DMS 273 treated with DMSO at 0.1 percent for 48 hours (cell line): Measurements from ENCODE around the gene SCCPDH.

Experiments used
- DNase-seq: peaks from one replicate; lab custom pipeline; 2025; lab: John Stamatoyannopoulos, UW

Gene SCCPDH

DNA sequence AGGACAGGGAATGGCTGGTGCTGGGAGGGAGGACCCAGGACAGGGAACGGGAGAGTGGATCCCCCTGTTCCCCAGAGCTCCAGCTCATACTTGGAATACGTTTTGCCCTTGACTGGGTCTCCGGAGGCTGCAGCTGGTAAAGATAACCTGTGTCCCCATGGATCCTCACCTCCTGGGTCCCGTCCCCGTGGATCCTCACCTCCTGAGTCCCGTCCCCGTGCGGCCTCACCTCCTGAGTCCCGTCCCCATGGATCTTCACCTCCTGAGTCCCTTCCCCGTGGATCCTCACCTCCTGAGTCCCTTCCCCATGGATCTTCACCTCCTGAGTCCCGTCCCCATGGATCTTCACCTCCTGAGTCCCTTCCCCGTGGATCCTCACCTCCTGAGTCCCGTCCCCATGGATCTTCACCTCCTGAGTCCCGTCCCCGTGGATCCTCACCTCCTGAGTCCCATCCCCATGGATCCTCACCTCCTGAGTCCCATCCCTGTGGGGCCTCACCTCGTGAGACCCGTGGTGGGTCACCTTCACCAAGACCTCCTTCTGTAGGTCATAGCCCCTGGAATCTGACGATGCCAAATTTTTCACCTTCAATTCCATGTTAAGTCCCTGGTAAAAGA, 61.4 kb downstream of the SCCPDH start:
- no peak for DNase-seq

GRCh38 chr1:246786606-246787238, 62.5 kb downstream of the SCCPDH start:
- DNase-seq: no peak

DNA sequence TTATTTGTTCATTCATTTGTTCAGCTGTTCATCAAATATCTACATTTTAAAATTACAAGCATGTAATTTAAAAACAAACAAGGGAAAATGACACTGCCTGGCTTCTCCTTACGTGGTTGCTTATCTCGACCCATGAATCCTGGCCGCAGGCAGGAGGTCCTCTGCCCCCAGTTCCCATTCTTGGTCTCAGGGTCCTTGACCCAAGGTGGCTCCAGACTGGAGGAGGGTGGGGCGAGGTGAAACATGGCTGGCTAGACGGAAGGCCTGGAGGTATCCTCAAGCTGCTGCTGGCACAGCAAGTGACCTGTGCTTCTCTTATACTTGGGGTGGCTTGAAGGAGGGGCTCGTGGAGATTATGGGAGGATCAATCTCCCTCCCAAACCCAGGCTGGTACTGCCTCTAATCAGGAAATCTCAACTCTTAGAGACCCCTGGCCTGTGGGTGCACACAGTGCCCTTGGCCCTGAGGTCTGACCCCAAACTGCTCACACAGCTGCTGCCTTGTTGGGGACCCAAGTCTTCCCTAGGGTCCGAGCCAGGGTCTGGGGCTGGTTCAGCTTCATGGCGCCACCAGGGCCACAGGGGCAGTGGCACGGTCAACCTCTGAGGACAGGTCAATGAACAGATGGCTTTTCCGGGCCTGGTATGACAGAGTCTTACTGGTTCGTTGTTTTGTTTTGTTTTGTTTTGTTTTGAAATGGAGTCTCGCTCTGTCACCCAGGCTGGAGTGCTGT, 63.7 kb downstream of the SCCPDH start:
- no peak for DNase-seq

DNA sequence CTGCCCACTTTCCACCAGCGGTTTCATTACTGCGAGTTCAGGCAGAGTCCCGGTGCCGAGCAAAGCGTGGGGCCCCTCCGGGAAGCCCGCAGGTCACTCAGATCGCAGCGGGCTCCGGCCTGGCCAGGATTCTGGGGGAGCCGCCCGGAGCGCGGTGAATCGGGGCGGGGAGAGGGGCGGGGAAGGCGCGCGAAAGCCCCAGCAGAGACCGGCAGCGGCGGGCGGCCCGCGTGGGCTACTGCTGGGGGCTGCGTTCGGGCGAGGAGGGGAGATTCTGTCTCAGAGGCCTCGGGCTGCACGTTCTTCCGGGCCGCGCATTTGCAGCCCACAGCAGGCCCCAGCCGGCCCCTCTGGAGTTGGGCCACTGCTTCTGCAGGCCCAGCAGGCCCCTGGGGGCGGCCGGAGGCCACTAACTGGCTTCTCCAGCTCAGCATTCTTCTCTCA, 64.7 kb downstream of the SCCPDH start:
- DNase-seq: no peak

- no peak for DNase-seq
Measured at GRCh38 chr1:246789454-246790339, 65.5 kb downstream of the SCCPDH start.

GRCh38 chr1:246790364-246790763, 66.2 kb downstream of the SCCPDH start:
- DNase-seq: no peak

GRCh38 chr1:246790833-246791232, 66.6 kb downstream of the SCCPDH start:
- no peak for DNase-seq

DNA sequence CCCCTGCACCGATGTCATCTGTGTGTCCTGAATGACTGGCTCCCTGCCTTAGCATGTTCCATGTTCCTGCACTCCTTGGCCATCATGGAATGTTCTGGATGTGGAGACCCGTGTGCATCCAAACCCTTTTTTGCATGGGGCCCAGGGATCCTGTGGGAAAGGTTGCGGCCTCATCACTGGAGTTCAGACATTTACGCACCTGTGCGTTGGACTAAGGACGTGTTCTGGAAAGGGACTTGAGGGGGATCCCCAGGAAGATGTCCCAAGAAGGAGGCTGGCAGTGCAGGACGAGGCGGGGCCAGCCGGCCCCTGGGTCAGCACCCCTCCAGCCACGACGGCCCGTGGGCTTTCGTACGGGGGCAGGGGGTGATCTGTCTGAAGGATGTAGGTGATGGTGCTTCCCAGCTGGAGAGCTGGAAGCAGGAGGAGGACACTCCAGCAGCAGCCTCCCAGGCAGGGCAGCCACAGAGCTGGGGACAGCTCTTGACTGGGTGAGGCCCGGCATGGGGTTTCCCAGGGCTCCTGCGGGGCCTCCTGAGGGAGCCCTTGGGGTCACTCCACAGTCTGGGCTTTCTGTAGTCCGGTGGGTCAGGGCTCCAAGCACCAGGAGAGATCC, 67.2 kb downstream of the SCCPDH start:
- no peak for DNase-seq

DNA sequence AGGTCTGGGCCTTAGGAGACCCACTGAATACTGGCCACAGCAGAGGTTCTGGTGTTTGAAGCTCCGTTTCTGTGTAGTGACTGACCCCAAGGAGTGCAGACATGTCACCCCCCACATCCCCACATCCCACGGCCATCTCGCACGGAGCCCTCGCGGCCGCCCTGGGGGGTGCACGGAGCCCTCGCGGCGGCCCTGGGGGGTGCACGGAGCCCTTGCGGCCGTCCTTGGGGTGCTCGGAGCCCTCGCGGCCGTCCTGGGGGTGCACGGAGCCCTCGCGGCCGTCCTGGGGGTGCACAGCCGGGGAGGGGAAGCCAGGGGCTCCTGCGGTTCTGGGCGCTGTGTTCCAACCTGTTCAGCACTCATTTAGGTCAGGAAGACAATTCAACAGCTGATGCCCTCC, 68.4 kb downstream of the SCCPDH start:
- DNase-seq: no peak

GRCh38 chr1:246793356-246793896, 69.2 kb downstream of the SCCPDH start:
- DNase-seq: no peak

- no peak for DNase-seq
Measured at GRCh38 chr1:246794048-246794827, 70.0 kb downstream of the SCCPDH start.

- DNase-seq: no peak
Measured at GRCh38 chr1:246794828-246795671, 70.8 kb downstream of the SCCPDH start.

DNA sequence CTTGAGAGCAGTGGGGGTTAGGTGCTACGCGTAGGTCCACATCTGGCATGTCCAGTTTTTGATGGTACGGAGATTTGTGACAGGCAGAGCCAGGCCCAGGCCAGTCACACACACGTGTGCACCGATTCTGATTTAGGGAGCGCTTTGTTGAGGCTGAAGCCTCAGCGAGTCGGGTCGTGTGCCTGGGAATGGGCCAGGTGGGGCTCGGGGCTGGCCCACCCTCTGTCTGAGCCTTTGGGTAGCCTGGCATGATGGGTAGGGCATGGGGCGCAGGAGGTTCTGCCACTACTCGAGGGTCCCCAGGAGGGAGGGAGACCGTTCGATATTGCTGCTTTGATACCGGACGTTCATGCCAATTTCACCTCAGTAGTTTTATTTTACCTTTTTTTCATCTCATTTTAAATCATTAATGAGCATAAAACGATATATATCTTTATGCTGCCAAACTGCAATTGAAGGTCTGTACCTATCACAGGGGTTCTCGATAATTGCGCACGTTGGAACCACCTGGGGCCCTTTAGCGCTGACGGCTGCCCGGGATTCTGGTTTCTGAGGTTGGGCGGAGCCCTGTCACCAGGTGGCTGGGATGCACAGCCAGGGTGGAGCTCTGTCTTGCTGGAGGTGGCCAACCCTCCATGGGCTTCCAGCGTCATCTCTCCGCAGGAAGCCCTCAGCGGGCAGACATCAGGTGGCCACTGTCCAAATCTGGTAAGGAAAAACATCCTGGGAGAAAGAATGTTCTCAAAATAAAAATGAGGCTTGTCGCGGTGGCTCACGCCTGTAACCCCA, 71.9 kb downstream of the SCCPDH start:
- DNase-seq: no peak

GRCh38 chr1:246797157-246797556, 72.9 kb downstream of the SCCPDH start:
- no peak for DNase-seq

DNA sequence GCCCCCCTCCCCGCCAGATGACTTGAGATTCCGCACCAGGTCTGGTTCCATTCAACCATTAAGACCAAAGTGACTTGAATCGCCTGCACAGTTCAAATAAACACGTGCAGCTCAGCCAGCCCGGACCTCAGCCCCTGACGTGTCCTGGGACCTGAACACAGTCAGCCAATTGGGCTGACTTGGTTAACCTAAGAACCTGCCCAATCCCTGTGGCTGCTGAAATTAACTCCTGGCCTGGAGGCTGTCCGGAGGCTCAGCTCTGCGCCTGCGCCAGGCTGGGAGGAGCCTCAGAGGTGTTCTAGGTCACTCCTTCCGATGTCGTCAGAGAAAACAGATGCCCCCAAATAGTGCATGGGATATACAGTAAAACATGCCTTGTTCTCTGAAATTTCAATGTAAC, 73.4 kb downstream of the SCCPDH start:
- DNase-seq: no peak

GRCh38 chr1:246798107-246798506, 73.9 kb downstream of the SCCPDH start:
- no peak for DNase-seq

DNA sequence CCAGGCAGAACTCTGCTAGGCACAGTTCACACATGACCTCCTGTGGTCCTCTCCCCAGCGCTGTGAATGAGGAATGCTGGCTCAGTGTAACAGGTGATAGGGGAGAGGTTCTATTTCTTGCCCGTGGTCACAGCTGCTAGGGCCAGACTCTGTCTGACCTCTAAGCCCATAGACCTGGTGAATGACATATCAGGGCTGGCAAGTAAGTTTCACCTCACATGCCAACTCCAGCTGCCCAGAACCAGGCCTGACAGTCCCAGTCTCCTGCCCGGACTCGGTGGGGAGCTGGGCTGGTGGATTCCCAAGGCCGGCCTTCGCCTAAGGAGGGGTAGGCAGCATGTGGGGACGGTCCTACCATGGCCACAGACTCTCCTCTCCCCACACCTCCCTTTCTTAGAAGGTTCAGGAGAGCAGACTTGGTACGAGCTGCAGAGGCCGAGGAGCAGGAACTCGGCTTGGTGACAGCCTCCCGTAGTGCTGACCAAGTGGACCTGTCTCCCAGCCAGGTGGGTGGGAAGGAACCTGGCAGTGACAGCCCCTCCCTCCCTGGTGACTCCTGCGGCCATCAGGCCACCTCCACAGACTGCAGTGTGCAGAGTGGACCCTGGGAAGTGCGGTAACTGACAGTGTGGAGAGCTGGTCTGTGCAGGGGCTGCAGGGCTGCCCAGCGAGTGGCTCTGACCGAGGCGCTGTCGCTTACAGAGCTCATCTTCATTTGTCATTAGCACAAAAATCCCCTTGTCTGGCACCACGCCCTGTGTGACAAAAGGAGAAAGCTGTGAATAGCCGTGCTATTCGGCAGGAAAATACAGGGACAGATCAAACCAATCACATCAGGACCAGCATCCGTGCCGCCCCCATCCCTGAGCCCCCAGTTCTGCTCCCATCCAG, 74.6 kb downstream of the SCCPDH start:
- DNase-seq: no peak

- DNase-seq: no peak
Measured at GRCh38 chr1:246800356-246800755, 76.1 kb downstream of the SCCPDH start.
